ENCODE measurements around the gene TRERF1.

TRERF1 gene

DNA sequence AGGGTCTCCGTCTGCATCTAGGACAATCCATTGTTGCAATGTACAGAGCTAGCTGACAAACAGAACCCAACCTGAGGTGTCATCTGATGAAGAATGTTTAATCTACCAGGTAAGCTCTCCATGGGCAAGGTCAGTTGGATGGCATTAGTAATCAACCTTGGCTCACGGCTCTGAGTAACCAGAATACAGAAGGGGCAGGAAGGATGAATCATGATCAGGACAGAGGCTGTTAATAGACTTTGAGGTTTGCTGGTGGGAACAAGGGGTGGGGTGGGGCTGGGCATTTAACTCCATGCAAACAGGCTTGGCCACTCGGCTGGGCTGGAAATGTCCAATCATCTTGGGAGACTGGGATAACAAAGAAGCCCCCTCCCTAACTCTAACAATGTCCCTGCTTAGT is 157.0 kb downstream of the TRERF1 start:
- no peak for DNase-seq
- no peaks in the 10 kb centered on the region for H3K4me1 ChIP-seq

DNA sequence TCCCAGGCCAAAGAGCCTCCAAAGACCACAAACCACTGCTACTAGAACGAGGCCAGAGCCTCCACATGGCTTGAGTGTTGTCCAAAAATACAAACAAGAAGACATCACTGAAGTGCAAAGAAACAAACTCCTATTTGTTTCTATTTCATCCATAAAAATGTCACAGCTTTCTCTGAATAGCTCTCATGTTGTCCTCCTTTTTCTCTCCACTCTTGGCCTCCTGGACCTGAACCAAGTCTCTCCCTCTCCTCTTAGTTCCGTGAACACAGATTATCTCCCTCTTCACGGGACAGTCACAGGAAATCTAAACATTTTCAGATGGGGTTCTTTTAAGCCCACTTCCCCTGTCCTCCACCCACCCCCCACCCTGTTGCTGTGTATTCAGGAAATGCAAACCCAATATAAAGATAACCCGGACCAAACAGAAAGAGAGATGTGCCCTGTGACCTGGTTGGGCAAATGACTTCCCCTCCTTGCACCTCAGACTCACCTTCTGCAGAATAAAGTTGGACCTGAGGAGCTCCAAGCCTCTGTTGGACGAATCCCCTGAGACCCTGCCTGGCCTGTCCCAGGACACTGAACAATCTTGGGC is 158.2 kb downstream of the TRERF1 start:
- intact Hi-C loops (cut with DNase I; ENCODE audit: low total_unique reads) = no loop called here
- no peaks in the 10 kb centered on the region for H3K4me1 ChIP-seq
- H3K9me3 ChIP-seq = no peaks in the 10 kb centered on the region
- H3K27me3 ChIP-seq = no peaks in the 10 kb centered on the region
- H3K4me3 ChIP-seq = no peak overlapping the region
- peaks cover 0 to 4% (median 0%) of the 10 kb centered on the region in 3 donors for H3K36me3 ChIP-seq
- no peak for DNase-seq
- TF ChIP-seq, protein P1, sequence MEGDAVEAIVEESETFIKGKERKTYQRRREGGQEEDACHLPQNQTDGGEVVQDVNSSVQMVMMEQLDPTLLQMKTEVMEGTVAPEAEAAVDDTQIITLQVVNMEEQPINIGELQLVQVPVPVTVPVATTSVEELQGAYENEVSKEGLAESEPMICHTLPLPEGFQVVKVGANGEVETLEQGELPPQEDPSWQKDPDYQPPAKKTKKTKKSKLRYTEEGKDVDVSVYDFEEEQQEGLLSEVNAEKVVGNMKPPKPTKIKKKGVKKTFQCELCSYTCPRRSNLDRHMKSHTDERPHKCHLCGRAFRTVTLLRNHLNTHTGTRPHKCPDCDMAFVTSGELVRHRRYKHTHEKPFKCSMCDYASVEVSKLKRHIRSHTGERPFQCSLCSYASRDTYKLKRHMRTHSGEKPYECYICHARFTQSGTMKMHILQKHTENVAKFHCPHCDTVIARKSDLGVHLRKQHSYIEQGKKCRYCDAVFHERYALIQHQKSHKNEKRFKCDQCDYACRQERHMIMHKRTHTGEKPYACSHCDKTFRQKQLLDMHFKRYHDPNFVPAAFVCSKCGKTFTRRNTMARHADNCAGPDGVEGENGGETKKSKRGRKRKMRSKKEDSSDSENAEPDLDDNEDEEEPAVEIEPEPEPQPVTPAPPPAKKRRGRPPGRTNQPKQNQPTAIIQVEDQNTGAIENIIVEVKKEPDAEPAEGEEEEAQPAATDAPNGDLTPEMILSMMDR (IDR thresholded peaks at IDR 0.05) = no peak
- H3K27ac ChIP-seq = no peak overlapping the region

More for the DNA sequence above, 157.0 kb downstream of the TRERF1 start:
- Histone ChIP-seq H3K4me3 (no peak overlapping the region), H3K36me3 (peaks cover 0 to 5% (median 0%) of the 10 kb centered on the region in 3 donors), H3K27me3 (no peaks in the 10 kb centered on the region), H3K27ac (no peak overlapping the region), H3K9me3 (no peaks in the 10 kb centered on the region)
- TF ChIP-seq, protein P1 (IDR thresholded peaks at IDR 0.05) = no peak
- intact Hi-C loops (cut with DNase I; ENCODE audit: low total_unique reads) = no loop called here

DNA sequence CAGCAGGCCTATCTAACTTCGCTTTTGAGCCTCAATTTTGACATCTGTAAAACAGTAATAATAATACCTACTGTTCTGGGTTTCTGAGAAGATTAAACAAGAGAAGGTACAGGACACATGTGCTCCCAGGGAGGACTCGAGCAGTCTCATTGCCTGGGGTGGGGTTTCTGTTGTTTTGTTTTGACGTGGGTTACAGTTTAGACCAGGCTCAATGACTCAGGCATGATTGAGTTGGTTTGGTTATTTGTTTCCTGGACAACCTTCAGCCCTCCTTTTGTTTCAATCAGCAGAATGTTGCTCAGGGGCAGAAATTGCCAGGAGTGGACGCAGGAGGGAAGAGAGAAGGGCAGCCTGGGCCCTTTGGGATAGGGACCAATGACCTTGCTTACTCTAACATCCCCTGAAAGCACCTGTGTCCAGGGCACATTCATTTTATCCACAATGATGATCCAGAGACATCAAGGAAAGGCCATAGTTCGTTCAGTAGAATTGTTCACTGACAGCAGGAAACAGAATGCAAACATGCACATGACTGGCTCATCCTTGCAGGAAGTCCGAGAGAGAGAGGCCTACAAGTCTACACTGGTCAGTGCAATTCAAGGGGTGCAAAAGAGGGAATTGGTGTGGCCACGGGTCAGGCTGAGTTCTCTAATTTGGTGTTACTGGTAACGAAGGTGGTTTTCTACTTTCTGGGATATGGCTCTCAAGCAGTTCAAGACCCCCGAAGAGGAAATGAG is 159.6 kb downstream of the TRERF1 start:
- DNase-seq = no peak
- peaks cover 0 to 2% (median 0%) of the 10 kb centered on the region in 3 donors for H3K36me3 ChIP-seq
- H3K27ac ChIP-seq = no peak overlapping the region
- no peaks in the 10 kb centered on the region for H3K4me1 ChIP-seq
- no peaks in the 10 kb centered on the region for H3K27me3 ChIP-seq
- intact Hi-C loops (cut with DNase I; ENCODE audit: low total_unique reads) = no loop called here
- H3K9me3 ChIP-seq = no peaks in the 10 kb centered on the region
- H3K4me3 ChIP-seq = no peak overlapping the region
- TF ChIP-seq, protein P1 (IDR thresholded peaks at IDR 0.05) = no peak

DNA sequence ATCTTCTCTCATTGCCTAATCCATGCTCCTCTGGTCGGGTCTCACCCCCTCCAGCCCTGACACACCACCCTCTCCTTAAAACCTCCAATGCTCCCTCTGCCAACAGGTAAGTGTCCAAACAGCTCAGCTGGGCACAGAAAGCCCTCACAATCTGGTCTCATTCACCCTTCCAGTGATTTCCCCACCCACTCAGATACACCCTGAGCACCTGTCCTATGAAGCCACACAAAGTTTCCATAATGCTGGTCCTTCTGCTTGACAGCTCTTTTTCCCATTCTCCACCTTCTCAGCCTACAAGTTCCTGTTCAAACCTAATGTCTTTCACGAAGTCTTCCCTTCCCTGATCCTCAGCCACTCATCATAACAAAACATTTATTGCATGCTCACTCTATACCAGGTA is 164.0 kb downstream of the TRERF1 start:
- H3K4me3 ChIP-seq = no peak overlapping the region
- H3K27me3 ChIP-seq = no peaks in the 10 kb centered on the region
- intact Hi-C loops (cut with DNase I; ENCODE audit: low total_unique reads) = no loop called here
- H3K9me3 ChIP-seq = no peaks in the 10 kb centered on the region
- TF ChIP-seq, protein P1 (IDR thresholded peaks at IDR 0.05) = no peak
- H3K27ac ChIP-seq = no peak overlapping the region
- H3K4me1 ChIP-seq = no peaks in the 10 kb centered on the region
- no peak for DNase-seq
- H3K36me3 ChIP-seq = no peaks in the 10 kb centered on the region

DNA sequence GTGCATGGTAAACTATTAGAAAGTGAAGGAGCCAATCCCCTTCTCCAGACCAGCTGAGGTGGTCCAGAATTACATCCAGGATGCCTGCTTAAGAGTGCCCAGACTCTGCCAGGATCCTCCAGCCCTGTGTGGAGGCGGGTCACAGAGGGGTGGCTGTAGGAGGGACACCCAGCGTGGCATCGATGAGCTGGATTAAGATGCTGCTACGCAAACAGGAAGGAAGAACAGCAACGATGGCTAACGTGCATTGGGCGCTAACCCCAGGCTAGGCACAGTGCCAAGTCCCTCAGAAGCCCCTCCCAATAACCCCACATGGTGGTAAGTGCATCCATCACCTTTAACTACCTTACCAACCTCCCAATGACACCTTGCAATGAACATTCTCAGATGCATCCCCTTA is 170.2 kb downstream of the TRERF1 start:
- H3K36me3 ChIP-seq = no peaks in the 10 kb centered on the region
- no peaks in the 10 kb centered on the region for H3K27me3 ChIP-seq
- DNase-seq = no peak
- TF ChIP-seq, protein P1 (IDR thresholded peaks at IDR 0.05) = no peak
- H3K27ac ChIP-seq = no peak overlapping the region
- intact Hi-C loops (cut with DNase I; ENCODE audit: low total_unique reads) = no loop called here
- H3K4me1 ChIP-seq = peaks cover 0 to 19% (median 10%) of the 10 kb centered on the region in 4 donors
- no peak overlapping the region for H3K4me3 ChIP-seq
- no peaks in the 10 kb centered on the region for H3K9me3 ChIP-seq

All from tibial artery (tissue), 4 donors.